Stimulated activated CD8-positive, alpha-beta memory T cell treated with anti-CD3 and anti-CD28 coated beads, Interleukin-7, amount 100 ng/mL, for 24 hours (primary cell): ENCODE results near the gene POLR1C.
A peak's percentile ranks its signal among the peaks of the same experiment; 100 is the strongest.
"Not testable (repeated sequence)": the region's sequence is repeated elsewhere in the genome, so short reads cannot be mapped to it uniquely, and the experiment has no call there.

Source experiments
- DNase-seq: peaks from one replicate; pipeline ENCODE4 v3.0.0-alpha.2; 2020; ENCODE audit warnings: low read depth

The POLR1C gene

GRCh38 chr6:43516697-43517504, at the start of gene POLR1C, which contains the start of gene YIPF3:
TSS of gene POLR1C (plus strand) at chr6:43517089. CDS start at chr6:43517110, 21 bp downstream.
TSS of gene YIPF3 (minus strand) at chr6:43516926. CDS start at chr6:43516807, 119 bp downstream.
- DNase-seq: peak; percentile 95

GRCh38 chr6:43467265-43467664, 49.6 kb upstream of the POLR1C start:
- not testable (repeated sequence) for DNase-seq

DNA sequence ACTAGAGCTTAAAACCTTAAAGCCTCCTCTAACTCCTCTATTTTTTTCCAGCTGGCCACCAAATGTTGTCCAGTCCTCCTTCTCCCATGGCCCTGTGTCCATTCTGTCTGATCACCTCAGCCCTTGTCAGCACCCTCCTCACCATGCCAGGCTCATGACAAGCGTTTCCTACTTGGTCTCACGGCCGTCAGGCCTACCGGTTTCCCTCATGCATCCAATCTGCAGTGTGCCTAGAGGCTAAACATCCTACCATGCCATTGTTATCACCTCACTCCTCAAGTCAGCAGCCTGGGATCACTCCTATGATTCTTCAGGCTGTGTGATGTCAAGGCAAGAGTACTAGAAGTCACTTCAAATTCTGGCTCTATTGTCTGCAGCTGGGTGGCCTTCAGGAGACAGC, 49.1 kb upstream of the POLR1C start:
- no peak for DNase-seq

DNA sequence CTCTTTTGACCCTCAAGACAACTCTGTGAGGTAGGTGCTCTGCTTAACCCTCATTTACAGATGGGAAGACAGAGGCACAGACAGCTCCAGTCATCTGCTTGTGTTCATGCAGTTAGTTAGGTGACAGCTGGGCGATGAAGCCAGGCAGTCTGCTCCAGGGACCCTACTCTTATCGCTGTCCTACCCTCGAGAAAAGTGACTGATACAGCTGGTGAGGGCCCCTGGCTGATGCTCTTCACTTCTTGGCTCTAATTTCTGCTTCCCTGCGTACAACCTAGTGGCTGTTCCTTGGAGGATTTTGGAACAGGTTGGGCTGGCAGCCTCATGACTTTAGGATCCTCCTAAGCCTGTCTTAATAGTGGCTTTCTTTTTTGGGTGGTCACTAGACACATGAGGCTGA, 48.6 kb upstream of the POLR1C start:
- no peak for DNase-seq

- no peak for DNase-seq
Observed at GRCh38 chr6:43468748-43469681, 47.9 kb upstream of the POLR1C start.

DNA sequence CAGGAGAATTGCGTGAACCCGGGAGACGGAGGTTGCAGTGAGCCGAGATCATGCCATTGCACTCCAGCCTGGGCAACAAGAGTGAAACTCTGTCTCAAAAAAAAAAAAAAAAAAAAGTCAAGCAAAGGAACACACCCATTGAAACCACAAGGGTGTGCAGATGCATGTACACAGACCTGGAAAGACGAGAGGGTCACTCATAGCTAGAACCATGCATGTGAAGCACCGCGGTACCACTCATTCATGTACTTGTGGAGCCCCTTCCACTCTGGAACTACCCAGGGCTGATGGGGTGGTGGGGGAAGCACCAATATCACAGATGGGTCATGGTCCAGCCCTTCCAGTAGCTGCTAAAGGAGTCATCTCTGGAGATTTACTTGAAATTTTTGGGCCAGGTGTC, 46.9 kb upstream of the POLR1C start:
- no peak for DNase-seq

GRCh38 chr6:43471399-43471798, 45.5 kb upstream of the POLR1C start:
- no peak for DNase-seq

GRCh38 chr6:43472515-43472914, 44.4 kb upstream of the POLR1C start:
- no peak for DNase-seq

GRCh38 chr6:43475516-43475915, 41.4 kb upstream of the POLR1C start:
- DNase-seq: no peak

GRCh38 chr6:43476746-43477145, 40.1 kb upstream of the POLR1C start:
- DNase-seq: no peak

DNA sequence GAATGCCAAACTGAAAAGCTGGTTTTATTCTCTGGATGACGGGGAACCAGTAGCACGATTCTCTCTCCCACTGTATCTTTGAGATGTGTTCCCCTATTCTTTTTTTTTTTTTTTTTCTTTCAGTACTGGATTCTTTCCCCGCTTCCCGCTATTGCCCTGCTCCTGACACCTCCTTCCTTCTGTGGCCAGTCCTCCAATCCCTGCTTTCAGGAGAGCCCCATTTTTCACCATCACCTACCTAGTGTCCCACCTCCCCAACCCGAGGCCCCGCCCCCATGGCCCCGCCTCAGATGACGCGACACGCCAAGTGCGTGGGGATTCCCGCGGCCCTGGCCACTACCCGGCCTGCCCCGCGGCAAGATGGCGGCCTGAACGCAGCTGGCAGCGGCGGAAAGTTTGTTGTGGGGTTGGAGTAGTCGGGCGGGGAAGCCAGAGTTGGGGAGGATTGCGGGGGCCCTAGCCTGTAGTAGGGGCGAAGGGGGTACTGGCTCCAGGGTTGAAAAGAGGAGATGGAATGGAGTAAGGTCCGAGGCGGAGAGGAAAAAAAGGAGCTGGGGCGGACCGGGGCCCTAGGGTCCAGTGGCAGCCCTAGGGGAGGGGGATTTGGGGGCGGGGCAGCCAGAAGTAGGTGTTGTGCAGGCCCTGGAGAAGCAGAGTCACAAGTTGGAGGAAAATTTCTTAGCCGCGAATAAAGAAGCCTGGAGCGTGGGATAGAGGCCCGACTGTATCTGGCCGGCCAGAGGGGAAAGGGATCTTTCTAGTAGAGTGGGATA, 39.5 kb upstream of the POLR1C start, which contains the start of gene TJAP1:
Gene TJAP1, plus strand, starts transcription at position 336 of the 773 bp plus-strand sequence. CDS start 21,432 bp downstream, outside the sequence.
- DNase-seq: peak; percentile 97

- no peak for DNase-seq
Observed at GRCh38 chr6:43478008-43478372, 38.9 kb upstream of the POLR1C start.

- no peak for DNase-seq
Observed at GRCh38 chr6:43481075-43481474, 35.8 kb upstream of the POLR1C start.

GRCh38 chr6:43481591-43482236, 35.2 kb upstream of the POLR1C start:
- DNase-seq: no peak

- no peak for DNase-seq
Observed at GRCh38 chr6:43488667-43489276, 28.1 kb upstream of the POLR1C start.

DNA sequence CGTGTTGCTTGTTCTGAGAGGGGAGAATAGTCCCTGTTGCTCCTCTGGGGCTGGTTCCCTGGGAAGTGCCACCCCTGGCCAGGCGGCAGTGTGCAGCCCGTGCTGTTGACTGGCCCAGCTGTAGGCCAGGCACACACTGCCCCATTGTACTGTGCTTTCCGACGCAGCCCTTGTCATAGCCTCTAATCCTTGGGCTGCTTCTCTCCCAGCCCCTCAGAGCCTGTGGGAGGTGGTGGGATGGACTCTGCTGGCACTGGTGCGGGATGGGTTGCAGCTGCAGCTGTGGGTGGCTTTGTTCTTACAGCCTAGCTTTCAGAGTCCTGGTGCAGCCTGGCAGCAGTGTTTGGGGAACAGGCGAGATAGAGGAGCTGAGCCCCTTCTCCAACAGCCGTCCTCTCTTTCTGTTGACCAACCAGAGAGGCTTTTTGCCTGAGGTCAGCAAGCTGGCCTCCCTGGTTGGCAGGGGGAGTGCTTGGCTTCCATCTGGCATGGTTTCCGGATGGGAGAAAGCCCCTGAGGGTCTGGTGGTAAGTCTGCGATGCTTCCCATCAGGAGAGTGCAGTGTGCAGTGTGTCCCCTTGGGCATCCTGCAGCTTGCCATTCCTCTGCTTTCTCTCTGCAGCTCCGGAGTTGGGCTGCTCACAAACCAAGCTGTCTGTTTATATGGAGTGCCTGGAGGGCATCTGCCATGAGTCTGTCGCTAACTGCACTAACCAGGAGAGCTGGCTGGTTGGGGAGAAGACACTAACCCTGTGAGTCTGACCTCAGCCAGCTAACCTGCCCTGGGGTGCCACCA, 27.4 kb upstream of the POLR1C start:
- no peak for DNase-seq

- DNase-seq: no peak
Observed at GRCh38 chr6:43490523-43490939, 26.4 kb upstream of the POLR1C start.

DNA sequence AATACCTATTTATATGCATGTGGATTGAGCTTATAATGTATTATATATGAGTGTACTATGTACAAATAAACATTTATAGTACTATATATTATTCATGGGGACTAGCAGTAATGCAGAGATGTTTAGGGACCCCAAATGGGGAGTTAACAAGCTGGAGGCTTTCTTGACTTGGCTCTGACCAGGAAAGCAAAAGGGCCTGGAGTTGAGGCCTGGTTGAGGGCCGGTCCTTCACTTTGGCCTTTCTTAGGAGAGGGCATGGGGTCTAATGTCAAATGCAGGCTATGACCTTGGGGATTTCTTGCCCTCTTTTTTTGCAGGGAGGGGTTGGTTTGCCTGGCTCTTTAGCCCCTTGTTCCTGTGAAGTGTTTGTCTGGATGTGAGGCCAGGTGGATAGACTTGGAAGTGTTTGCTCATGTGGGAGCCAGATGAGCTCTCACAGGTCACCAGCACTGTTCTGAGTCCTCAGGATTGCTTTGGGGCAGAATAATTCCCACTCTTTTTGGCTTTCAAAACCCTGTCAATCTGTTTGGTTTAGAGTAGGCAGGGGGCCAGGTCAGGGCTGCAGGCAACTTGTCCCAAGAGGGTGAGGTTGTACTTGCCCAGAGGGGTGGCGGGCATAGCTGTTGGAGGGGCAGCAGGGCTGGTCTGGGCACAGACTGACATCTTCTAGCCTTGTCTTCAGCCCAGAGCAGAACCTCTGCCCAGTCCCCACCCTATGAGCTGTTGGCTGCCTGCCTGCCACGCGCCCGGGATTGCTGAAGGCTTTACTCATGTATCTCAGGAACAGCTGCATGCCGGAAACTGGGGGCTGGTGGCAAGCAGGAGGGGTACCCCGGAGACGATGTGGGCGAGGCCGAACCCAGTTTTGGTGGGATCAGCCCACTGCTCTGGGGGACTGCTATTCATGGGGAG, 24.9 kb upstream of the POLR1C start:
- no peak for DNase-seq

DNA sequence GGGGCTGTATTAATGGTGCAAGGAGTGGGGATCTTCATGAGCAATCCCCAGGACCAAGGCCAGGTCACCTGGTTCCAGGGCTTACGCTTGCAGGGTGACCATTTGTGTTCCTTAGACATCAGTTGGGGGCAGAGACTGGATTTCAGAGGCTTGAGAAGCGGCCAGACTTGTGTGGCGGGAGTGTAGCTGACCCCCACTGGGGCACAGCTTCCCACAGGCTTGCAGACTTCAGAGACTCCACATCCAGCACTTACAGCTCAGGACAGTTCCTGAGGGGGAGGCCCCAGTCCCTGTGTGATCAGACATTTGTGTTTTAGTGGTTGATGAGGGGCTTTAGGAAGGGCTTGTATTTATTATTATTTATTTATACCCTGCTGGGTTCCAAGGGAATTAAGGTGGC, 24.2 kb upstream of the POLR1C start:
- DNase-seq: no peak
